ENCODE results near the gene NRG2. TPM values are rescaled to one million over a fixed set of nuclear protein-coding genes. Genes with fewer than 3 reads are reported as not detected.

NRG2 gene
- total RNA-seq, 1 donor from 2014 or later = 13.9 TPM

DNA sequence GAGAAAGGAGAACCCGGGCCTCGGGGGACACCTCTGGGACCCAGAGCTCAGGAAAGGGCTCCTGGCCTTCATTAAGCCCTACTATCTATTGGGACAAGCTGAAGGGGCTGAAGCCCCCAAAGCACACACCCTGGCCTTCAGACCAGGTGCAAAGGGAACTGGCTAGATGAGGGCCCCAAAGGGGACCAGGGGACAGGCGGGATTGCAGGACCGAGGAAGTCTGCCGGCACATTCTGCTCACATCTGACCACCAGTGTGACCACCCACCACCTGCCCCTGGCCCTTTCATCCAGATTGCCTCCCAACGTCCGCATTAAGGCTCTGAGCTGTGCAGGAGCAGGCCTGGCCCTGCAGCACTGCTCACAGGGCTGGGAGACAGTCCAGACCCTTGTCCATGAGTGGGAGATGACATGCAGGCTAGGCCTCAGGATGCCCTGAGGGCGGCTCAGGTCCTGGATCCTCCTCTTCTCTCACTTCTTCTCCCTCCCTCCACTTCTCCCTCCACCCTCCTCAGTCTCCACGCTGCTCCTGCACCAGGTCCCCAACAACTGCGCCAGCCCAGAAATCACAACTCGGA, 228.3 kb downstream of the NRG2 start:
- no peak for DNase-seq (ENCODE audit: low spot score)

DNA sequence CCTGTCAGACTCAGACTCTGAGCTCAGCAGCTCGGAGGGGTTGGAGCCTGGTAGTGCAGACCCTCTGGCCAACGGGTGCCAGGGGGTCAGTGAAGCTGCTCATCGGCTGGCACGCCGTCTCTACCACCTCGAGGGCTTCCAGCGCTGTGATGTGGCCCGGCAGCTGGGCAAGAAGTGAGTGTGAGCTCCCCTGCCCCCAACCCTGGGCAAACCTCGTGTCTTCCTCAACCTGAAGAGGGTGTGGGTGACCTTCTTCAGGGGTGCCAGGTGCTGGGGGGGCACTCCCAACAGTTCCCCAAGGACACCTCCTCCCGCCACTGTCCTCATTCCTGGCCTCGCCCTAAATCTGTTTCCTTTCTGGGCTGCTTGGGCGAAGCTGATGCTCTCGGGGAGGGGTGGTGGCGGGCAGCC, 228.9 kb downstream of the NRG2 start:
- no peak for DNase-seq (ENCODE audit: low spot score)

DNA sequence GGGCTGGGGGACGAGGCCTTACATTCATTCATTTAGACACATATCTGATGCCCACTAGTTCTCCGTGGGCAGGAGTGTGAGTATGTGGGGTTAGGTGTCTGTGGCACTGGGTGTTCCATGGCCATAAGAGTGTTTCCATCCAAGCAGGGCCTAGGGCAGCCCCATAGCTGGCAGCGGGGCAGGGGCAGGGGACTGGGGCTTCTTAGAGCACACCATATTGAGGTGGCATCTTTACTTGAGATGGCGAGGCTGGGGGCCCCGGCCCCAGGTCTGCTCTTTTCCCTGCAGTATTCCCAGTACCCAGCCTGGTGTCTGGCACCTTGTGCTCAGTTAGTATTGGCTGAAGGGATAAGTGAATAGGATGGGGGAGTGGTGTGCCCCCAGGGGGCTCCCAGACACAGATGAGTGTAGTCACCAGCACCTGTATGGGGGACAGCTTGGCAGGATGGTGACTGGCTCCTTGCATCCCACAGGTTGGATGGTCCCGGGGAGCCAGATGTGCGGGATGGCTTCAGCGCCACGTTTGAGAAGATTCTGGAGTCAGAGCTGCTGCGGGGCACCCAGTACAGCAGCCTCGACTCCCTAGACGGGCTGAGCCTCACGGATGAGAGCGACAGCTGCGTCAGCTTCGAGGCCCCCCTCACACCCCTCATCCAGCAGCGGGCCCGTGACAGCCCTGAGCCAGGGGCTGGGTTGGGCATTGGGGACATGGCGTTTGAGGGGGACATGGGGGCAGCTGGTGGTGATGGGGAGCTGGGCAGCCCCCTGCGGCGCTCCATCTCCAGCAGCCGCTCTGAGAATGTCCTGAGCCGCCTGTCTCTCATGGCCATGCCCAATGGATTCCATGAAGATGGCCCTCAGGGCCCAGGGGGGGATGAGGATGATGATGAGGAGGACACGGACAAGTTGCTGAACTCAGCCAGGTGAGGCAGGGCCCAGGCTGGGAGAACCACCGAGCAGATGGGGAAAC, 230.0 kb downstream of the NRG2 start:
- no peak for DNase-seq (ENCODE audit: low spot score)

DNA sequence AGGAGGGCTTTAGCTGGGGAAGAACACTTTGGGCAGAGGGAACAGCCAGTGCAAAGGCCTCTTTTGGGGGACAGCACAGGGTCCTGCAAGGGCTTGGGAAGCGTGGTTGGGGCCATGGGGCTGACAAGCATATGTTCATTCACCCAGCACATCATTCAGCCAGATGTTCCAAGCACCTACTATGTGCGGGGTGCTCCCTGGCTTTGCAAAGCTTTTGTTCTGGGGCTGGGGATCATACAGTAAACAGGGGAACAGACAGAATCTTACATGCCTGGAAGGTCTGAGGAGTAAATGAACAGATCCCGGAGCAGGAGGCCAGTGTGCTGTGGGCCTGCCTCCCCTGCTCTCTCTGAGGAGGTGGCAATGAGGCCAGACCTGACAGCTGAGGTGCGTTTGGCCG, 230.8 kb downstream of the NRG2 start:
- no peak for DNase-seq (ENCODE audit: low spot score)

DNA sequence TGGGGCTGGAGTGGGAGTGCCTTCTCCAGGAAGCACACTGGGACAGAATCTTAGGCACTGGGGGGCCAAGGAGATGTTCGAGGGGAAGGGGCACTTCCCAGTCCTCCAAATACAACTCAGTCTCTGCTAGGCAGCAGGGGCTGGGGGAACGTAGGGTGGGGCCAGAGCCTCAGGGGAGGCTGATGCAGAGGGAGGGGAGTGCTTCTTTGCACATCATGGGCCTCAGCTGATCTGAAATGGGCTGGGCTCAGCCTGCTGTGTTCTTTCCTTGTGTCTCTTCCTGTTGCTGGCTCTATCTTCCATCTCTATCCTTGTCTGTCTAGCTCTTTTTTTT, 231.9 kb downstream of the NRG2 start:
- no peak for DNase-seq (ENCODE audit: low spot score)

DNA sequence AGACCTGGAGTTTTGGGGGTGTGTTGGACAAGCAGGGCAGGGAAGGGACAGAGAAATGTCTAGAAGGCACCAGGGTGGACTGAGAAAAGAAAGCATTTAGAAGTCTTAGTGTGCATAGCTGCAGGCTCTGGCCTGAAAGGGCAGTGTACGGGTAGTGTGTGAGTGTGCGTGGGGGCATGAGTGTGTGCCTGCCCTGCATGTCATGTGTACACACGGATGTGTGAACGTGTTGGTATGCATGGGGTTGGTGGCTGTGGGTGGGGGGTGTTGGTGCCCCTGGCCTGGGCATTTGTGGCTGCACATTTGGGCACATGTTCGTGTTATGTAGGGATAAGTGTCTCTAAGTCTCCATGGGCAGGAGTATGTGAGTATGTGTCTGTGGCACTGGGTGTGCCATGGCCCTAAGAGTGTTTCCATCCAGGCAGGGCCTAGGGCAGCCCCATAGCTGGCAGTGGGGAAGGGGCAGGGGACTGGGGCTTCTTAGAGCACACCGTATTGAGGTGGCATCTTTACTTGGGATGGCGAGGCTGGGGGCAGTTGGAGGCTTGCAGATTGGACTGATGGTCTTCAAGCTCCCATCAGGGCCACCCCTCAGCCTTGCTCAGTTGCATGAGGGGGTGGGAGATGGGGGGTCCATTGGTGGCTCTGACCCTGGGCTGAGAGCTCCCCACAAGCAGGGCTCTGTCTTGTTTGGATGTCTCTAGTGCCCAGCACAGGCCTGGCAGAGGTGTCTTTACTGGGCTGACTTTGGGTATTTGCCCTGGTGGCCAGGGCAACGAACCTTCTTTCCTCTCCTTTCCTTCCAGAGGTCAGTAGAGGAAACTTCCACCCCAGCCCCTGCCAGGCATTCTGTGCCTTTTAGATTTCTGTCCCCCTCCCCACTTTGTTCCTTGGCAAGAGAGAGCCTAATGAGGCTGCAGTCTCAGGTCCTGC, 232.5 kb downstream of the NRG2 start:
- no peak for DNase-seq (ENCODE audit: low spot score)

DNA sequence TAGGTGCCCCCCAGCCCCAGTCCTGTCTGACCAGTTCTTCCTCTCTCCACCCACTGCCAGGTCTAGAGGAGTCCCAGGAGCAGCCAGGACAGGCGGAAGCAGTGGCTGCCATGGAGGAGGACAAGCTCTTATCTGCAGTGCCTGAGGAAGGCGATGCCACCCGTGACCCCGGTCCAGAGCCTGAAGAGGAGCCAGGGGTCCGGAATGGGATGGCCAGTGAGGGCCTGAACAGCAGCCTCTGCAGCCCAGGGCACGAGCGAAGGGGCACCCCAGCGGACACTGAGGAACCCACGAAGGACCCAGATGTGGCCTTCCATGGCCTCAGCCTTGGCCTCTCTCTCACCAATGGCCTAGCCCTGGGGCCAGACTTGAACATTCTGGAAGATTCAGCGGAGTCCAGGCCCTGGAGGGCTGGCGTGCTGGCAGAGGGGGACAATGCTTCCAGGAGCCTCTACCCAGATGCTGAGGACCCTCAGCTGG, 233.7 kb downstream of the NRG2 start:
- no peak for DNase-seq (ENCODE audit: low spot score)

DNA sequence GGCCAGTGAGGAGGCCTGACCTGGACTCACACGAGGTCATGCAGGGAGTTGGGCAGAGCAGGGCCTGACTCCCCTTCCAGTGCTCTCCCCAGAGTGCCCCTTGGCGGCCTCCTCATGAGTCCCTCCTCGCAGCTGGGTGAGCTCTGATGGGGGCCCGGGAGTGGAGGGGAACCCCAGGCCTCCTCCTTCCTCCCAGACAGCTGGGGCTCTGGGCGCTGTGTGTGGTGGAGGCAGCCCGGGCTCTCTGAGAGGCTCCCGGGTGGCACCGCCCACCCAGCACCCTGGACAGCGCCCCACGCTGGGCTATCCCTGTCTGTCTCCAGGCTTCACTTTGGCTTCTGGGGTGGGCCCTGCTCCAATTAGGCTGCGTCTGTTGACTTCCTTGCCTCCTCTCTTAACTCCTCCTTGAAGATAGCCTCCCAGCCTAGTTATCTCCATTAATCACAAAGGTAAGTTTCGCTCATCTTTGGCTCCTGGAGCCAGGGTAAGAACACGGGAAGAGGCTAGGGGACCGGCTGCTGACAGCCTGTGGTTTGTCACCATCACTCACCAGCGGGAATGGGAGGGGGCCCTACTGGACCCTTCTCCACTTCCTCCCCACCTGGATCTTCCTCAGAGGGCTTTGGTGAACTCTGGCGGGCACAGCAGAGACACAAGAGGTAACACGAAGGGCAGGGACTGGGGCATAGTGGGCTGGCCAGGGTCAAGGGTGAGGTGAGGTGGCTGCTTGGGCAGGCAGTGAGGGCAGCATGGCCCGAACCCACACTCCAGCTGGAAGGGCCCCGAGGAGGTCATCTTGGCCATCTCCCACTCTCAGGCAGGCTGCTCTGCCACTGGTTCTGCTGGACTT, 234.4 kb downstream of the NRG2 start:
- DNase-seq (ENCODE audit: low spot score) = no peak

DNA sequence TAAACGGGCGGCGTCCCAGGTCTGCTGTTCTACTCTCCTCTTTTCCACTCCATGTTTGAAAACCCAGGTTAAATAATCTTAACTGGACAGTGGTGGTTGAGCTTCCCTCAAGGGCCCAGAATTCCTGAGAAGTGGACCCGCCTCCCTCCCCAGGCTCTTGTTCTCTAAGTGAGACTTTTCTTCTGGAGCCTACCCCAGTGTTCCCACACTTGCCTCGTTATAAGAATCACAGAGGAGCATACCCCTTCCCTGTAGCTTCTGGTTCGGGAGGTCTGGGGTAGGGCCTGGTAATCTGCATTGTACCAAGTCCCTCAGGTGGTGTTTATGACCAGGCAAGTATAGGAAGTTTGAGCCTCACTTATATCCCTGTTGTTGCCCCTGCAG, 235.5 kb downstream of the NRG2 start:
- no peak for DNase-seq (ENCODE audit: low spot score)

DNA sequence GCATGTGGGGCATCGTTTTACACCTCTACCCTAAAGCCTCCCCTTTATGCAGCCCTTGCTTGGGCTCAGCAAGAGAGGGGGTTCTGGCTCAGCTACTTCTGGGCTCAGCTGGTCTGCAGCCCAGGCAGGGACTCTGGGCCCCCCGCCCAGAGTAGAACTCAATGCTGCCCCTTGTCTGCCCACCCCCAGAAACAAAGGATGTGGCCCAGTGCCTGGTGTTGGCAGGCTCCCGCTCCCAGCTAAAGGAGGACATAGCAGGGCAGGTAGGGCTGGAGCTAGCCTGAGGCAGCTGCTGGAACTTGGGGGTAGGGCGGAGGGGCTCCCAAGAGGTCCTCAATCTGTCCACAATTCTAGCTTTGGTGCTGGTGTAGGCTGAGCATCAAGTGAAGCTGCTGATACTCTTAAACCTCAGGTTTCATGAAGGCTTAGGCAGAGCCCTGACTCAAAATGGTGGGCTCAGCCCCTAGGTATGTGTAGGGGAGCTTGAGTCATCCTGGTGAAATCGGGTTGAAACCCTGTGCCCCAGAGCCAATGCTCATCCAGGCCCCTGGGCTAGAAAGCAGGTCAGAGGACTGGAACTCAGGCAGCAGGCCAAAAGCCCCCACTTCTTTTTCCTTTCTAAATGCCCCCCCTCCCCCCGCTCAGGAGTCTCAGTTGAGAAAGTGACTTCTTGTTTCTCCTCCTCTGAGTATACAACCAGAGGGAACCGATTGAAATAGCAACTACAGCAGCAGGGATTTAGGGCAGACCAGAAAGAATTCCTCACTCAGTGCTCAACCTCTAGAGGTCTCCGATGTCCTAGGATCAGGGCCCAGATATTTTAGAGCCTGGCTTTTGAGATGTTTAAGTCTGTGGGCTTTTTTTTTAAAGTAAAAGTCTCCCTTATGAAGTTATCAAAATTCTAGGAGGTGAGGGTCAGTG, 236.1 kb downstream of the NRG2 start:
- DNase-seq (ENCODE audit: low spot score) = no peak

DNA sequence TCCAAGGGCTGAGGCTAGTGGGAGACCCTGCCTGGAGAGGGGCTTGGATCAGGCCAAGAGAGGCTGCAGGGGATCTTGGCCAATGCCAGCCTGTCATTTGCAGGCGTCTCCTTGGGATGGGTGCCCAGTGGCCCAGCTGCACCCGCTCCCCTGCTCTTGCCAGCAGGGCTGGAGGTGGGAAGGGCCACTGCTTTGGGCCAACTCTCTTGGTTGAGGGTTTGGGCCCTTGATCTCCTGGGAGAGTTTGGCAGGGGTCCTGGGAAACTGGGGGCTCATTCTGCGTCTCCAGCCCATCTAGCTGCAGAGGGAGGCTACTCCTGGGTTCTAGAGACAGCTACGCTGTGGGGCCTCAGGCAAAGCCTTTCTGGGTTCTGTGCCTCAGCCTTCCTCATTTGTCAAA, 237.0 kb downstream of the NRG2 start:
- no peak for DNase-seq (ENCODE audit: low spot score)

DNA sequence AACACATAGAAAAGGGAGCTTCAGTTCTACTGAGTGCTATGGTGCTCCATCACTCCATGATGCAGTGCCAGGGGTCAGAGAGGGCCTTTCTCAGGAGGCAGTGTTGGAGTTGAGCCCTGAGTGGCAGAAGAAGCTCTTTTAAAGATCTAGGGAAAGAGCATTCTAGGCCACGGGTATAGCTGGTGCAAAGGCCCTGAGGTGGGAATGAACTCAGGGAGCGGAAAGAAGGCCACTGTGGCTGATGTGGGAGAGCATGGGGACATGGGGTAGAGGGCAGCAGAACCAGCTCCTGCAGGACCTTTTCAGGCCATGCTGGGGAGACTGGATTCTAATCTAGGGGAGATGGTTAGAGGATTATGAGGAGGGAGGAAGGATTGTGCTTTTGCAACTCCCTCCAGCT, 237.6 kb downstream of the NRG2 start:
- DNase-seq (ENCODE audit: low spot score) = no peak

DNA sequence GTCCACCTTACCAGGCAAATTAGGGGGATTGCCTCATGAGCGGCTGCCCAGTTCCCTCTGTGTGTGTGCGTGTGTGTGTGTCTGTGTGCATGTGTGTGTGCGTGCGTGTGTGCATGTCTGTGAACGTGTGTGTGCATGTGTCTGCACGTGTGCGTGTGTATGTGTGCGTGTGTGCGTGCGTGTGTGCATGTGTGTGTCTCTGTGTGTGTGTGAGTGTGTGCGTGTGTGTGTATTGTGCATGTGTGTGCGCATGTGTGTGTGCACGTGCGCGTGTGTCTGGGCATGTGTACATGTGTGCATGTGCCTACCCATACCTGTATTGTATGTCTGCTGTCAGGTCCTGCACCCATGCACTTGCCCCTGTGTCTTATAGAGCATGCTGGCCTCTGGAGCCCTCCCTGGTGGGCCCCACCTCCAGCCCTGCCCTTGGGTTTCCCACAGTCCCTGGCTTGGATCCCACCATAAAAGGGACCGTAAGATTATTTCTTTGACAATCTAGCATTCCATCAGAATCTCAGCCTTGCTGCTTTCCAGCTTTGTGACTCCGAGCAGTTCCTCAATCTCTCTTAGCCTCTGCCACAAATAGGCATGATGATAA, 238.2 kb downstream of the NRG2 start:
- no peak for DNase-seq (ENCODE audit: low spot score)

DNA sequence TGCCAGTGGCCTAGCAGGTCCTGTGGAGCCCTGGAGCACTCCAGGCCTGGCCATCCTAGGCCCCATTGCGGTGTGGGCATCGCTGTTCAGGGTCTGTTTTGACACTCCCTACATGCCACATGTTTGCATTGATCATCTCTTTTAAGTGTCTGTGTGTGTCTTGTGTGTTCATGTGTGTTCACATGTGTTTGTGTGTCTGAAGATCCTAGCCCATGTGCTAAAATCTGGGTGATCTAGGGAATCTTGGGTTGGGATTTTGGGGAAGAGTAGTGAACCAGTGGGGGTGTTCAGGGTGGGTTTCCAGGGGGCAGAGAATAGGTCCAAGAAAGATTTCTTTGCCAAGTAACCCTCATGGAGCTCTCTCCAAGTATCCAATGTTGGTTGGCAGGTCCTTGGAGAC, 239.1 kb downstream of the NRG2 start:
- DNase-seq (ENCODE audit: low spot score) = no peak

DNA sequence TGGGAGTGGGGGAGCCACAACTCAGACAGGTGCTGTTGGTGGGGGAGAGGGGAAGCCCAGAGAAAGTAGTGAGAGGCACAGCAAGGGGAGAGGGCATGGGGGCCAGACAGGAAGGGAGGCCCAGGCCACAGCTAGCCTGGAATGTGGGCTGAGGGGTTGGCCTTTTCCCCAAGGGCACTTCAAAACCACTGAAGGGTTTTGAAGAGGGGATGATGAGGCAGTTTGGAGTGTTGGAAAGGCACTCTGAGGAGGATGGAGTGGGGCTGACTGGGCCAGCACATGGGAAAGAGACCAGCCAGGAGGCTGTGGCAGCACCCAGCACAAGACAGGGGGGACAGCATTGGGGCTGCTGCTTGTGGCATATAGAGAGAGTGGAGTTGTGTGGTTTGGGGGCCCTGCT, 243.7 kb downstream of the NRG2 start:
- no peak for DNase-seq (ENCODE audit: low spot score)

DNA sequence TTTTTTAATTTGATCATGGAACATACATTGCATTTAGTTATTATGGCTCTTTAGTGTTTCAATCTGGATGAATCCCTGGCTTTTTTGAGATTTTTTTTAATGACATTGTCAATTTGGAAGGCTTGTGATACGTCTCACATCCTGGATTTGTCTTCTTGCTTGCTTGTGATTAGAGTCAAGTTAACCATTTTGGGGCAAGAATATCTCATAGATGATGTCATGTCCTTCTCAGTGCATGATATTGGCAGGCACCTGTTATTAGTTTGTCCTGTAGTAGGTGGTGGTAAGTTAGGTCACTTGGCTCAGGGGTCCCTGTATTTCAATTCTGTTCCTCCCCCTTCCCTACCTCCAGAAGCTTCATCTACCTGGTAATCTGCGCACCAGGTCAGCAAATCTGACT, 244.2 kb downstream of the NRG2 start:
- DNase-seq (ENCODE audit: low spot score) = no peak

DNA sequence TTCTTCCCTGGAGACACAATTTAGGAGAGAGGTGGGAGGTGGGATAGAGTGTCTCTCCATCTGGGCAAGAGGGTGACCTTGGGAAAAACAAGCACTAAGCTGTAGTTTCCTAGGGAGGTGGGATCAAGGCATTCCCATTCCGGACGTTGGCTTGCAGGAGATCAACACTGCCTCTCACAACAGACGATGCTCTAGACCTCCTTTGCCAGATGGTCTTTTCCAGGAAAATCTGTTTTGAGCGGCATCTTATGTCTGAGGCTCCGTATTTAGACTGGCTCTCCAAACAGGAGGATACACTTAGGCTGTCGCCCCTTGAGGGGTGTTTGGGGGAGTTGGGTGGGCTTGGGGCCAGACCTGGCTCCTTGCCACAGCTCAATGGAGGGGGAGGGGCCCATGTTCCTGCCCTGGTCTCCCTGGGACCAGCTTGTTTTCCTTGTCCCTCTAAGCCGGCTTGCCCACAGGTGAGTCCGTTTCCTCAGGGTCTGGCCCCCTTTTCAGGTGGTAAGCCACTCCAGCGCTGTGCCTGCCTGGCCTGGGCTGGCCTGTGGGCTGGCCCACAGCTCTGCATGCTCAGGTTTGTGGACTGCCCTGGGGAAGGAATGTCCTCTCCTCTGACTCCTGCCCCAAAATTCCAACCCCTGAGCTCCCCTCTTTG, 245.1 kb downstream of the NRG2 start:
- no peak for DNase-seq (ENCODE audit: low spot score)

DNA sequence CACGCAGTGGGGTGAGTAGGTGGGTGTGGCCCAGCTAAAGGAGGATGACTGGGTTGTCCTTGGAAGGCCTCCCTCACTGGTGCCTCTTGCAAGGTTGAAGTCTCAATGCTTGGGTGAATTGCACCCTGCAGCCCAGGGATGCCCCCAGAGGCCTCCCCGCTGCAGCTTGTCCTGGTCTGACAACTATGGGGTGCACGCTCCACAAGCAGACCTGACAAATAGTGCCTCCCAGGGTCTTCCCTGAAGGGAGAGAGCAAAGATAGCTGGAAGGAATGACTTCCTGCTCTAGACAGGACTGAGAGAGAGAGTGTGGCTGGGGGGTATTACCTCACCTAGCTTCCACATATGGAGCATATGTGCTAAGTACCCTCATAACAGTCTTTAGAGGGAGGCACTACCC, 245.8 kb downstream of the NRG2 start:
- DNase-seq (ENCODE audit: low spot score) = no peak
